ENCODE results near the gene COL1A1.

The COL1A1 gene

DNA sequence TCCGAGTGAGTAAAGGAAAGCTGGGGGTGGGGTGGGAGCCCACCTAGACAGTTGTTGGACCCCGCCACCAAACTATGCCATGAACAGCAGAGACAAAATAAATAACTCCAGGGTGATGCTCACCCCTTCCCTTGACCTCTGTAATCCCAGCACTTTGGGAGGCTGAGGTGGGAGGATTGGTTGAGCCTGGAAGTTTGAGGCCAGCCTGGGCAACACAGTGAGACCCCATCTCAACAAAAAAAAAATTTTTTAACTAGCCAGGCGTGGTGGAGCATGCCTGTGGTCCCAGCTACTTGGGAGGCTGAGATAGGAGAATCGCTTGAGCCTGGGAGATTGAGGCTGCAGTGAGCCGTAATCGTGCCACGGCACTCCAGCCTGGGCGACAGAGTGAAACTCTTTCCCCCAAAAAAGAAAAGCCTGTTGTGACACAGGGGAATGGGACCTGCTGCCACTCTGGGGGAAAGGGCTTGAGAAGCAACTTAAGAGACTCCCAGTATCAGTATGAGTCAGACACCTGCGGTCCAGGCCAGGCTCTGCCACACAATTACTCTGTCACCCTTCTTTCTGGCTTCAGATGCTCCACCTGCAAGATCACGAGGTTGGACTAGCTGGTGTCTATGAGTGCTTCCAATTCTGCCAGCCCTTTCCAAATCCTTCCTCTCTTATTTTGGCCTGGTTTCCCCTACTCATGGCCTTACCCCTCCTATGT, 30.6 kb downstream of the COL1A1 start:
- FAIRE-seq: no peak

DNA sequence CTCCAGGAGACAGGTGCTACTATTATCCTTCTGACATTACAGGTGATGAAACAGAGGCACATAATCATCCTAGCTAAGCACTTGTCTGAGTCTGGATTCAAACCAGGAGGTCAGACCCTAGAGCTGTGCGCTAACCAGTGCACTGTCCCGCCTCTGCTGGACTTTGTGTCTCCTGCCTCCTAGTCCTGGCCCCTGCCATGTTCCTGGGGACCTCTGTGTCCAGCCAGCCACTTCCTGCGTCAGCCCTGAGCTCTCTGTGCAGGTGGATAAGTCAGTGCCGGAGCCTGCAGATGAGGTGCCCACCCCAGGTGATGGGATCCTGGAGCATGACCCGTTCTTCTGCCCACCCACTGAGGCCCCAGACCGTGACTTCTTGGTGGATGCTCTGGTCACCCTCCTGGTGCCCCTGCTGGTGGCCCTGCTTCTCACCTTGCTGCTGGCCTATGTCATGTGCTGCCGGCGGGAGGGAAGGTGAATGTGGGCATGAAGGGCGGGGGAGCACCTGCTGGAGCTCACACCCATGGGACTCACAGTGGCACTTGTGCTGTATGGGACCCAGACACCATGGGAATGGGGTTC, 31.5 kb downstream of the COL1A1 start:
- no peak for FAIRE-seq

DNA sequence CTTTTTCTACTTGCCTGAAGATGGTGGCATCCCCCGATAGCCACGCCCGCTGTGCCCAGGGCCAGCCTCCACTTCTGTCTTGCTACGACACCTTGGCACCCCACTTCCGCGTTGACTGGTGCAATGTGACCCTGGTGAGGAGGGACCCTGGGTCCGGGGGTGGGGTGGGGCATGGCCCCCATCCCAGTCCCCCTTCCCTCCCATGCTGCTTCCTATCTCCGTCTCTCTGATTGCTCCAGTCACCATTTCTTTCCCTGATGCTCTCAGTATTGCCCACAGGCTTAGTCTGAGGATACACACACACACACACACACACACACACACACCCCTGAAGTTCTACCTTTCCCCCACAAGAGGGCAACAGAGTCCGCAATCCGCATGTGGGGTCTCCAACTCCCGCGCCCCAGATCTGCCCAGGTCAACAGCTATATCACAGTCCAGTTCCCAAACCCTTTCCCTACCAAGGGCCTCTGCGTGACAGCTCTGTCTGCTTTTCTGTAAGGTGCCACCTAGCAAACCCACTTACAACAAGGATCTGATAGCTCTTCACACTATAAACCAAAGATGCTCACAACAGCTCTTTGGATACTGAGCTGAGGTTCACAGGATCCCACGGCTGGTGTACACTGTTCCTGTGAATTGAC, 32.2 kb downstream of the COL1A1 start:
- no peak for FAIRE-seq

DNA sequence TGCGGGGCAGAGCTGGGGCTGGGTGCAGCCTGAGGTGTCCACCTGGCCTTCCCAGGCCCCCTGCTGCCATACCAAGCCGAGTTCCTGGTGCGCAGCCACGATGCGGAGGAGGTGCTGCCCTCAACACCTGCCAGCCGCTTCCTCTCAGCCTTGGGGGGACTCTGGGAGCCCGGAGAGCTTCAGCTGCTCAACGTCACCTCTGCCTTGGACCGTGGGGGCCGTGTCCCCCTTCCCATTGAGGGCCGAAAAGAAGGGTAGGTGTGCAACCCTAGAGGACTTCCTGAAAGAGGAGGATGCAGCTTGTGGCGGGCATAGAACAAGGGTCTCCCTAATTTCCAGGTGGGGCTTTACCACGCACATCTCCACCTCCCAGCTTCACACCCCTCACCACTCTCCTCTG, 33.1 kb downstream of the COL1A1 start:
- FAIRE-seq: no peak

DNA sequence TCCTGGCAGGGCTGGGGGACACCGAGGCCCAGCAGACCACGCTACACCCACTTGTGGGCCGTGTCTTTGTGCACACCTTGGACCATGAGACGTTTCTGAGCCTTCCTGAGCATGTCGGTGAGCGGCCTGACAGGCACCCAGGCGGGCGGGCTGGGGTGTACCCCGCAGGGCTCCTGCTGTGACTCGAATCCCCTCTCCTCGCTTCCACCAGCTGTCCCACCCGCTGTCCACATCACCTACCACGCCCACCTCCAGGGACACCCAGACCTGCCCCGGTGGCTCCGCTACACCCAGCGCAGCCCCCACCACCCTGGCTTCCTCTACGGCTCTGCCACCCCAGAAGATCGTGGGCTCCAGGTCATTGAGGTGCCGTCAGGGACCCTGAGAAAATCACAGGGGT, 34.1 kb downstream of the COL1A1 start:
- FAIRE-seq: no peak

DNA sequence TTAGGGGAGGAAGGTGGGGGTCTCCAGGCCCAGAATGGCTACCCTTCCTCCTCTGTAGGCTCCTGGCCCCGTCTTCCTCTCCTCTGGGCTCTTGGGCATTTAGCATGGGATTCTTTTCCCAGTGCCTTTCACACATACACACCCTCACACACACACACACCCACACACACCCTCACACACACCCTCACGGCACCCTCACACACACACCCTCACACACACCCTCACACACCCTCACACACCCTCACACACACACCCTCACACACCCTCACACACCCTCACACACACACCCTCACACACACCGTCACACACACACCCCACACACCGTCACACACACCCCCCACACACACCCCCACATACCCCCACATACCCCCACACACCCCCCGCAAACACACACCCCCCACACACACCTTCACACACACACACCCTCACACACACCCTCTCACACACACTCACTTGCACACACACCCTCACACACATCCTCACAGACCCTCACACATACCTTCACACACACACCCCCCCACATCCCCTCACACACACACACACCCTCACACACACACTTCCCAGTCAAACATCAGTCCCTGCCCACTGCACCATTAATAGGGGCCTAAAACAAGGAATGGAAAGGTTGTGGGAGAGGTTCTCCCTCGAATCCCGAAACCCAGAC, 34.8 kb downstream of the COL1A1 start:
- FAIRE-seq: no peak

DNA sequence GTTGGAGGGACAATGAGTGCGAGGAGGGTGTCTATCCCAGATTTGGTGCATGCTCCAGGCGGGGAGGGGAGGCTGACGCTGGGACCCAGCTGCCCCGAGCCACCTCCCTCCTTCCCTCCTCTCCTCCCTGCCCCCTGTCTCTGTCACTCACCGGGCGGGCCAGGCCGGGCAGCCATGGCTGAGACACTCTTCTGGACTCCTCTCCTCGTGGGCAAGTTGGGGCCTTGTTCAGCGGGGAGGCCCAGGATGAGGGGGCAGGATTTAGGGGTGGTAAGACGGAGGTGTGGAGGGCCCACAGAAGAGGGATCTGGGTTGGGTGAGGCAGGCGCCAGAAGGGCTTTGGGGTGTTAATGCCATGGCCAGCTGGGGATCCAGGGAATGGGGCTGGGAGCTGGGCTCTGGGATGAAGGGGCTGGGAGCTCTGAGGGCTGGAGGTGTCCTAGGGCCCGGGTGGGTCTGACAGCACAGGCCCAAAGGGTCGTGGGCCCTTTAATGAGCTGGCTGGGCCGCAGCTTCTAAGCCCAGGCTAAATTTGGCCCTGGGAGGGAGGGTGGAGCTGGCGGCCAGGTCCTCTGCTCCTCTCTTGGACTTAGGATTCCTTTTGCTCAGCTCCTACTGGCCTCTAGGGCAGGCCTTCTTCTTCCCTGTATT, 35.4 kb downstream of the COL1A1 start, which contains the start of gene SGCA:
TSS of gene SGCA (plus strand) at position 139 of the 651 bp plus-strand sequence. CDS start at position 175, 36 bp downstream.
- FAIRE-seq: no peak

DNA sequence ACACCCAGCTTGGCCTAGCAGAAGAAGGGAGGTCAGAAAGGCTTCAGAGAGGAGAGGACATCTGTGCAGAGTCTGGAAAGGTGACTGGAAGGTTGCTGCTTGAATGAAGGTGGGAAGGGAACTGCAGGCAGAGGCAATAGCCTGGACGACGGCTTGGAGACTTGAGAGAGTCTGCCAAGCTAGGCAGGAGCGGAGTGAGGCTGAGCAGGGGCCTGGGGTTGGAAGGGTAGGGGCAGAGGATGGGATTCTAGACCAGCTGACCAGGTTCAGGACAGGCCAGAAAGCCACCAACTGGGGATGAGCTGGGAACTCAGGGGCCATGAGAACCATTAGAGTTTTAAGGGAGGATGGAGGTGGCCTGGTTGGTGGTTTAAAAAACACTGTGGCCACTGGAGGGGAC, 36.0 kb downstream of the COL1A1 start:
- no peak for FAIRE-seq

DNA sequence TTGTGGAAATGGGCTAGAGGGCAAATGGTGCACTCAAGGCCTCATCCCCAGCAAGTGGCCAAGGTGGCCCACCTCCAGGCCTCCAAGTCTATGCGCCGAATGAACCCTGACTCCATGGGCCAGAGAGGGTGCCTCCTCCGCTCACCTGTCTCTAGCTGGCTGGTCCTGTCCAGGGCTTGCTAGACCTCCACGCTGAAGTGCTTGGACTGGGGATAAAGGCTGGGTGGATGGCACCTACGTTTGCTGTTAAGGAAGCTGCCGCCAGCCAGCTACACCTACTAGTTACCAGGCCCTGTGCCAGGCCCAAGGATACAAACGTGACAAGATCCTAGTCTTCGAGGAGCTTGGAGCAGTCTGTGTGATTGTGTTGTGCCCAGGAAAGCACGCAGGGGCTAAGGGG, 36.4 kb downstream of the COL1A1 start:
- no peak for FAIRE-seq

DNA sequence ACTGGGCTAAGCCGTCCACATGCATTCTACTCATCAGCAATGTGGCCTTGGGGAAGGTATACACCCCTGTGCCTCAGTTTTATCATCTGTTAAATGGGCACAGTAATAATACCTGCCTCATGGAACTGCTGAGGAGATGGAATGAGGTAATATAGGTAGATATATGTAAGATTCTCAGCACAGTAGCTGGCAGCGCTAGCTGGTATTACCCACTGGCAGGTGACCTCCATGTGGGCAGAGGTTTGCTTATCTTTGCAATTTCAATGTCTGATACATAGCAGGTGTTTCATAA, 36.8 kb downstream of the COL1A1 start:
- no peak for FAIRE-seq

DNA sequence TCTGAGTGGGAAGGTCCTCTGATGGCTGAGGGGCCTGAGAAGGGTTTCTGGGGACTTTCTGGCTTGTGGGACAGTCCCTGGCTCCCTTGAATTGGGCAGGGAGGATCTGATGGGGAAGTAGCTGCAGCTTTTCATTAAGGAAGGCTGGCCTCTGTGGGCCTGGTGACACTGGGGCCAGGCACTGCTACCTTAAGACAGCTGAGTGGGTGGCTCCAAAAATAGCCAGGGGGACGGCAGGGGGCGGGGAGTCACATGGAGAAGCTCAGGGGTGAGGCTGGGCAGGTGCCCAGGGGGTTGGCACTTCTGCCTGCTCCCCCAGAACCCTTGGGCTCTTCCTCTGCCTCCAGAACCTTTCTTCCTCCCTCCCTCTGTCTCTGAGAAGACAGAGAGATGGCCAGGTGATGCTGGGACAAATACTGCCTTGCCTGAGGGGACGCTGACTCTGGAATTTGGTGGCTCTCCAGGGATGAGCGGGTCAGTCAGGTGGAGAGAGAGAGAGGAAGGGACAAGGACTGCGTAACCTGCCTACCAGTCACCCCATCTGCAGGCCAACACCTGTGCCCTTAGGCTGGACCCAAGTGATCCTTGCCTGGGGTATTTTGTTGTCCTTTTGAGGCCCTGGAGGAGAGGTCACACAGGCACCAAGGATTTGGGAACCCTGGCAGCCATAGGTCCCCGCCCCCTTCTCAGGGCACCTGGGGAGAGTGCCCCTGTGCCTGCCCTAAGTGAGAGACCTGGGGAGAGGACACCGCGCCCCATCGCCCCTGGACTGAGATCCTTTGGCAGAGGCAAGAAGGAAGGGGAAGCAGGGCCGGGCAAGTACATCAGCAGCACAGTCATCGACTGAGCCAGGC, 37.4 kb downstream of the COL1A1 start:
- FAIRE-seq: no peak

DNA sequence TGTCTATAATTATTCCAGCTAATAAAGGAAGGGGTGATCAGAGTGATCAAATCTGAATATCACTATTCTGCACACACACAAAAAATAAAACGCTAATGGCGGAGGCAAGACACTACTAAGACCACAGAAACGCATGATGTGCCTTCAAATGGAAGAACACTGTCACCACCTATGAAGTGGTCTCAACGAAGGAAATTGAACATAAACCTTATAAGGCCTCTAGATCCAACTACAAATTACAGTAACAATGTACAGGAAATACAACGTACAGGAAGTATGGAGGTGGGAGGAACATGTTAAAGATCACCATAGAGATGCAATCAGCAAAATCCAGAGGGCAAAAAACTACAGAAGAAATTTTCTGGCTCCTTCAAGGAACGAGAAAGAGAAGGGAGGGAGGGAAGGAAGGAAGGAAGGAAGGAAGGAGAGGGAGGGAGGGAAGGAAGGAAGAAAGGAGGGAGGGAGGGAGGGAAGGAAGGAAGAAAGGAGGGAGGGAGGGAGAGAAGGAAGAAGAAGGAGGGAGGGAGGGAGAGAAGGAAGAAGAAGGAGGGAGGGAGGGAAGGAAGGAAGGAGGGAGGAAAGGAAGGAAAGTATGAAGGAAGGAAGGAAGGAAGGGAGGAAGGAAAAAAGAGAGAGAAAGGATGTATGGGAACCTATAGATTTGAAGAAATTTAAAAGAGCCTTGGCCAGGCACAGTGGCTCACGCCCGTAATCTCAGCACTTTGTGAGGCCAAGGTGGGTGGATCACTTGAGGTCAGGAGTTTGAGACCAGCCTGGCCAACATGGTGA, 38.8 kb downstream of the COL1A1 start:
- no peak for FAIRE-seq

DNA sequence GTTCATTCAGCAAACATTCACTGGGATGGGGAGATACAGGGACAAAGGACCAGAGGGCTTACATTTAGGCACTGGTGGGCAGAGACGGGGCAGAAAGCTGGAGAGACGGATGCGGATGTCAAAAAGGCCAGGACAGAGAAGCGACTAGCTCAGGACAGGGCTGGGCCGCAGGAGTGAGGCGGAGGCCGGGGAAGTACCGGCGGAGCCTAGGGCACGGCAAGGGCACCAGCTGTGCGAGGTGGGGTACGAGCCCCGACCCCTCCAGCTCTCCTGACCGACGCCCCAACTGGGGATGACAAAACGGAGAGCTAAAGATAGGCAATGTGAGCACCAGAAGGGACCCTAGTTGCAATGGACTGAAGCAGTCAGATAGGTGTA, 39.5 kb downstream of the COL1A1 start:
- no peak for FAIRE-seq

DNA sequence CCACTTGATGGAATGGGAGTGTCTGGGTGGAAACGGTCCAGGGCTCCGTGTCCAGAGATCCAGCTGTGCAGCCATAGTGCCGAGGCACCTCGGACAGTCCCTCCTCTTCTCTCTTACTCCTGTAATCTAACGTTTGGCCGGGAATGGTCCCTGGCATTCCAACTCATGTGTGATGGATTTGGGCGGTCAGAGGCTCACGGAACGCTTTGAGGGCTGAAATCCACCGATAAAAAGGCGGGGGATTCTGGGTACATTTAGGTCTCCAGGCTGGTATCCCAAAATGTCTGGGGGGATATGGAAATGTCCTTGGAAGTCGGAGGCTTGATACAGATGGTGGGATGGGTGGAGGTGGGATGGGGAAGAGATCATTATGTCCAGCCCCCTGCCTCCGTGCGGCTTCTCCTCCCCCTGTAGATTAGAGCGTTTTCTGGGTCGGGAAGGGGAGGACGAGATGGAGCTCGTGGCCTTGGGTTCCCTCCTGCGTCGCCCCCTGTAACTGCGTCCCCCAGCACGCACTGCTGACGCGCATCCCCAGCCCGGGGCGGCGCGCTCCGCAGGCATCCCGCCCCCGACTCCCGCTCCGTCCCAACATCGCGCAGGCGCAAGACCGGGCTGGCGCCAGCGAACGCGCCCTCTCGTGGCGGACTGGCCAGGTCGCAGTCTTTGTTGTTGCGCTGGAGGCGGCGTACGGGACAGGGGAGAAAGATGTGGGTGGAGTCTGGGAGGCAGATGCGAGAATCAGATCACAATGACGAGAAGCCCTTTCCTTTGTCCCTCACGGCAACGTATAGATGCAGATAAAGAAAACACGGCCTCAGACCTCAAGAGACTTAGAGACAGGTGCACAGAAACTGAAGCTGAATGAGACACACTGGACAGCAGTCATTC, 40.2 kb downstream of the COL1A1 start:
- no peak for FAIRE-seq

DNA sequence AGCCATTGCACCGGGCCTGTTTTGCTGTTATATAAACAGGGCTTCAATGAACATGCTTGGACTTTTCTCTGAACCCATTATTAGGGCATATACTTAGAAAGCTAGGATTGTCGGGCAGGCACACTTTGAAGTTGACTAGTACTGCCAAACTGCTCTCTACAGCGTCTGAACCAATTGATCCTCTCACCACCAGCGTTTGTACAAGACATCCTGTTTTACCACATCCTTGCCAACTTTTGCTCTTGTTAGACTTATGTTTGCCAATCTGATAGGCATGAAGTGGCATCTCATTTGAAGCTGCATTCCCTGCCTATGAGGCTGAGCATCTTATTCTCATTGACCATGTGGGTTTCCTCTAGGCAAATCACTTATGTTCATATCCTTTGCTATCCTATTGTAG, 43.5 kb downstream of the COL1A1 start:
- FAIRE-seq: no peak

DNA sequence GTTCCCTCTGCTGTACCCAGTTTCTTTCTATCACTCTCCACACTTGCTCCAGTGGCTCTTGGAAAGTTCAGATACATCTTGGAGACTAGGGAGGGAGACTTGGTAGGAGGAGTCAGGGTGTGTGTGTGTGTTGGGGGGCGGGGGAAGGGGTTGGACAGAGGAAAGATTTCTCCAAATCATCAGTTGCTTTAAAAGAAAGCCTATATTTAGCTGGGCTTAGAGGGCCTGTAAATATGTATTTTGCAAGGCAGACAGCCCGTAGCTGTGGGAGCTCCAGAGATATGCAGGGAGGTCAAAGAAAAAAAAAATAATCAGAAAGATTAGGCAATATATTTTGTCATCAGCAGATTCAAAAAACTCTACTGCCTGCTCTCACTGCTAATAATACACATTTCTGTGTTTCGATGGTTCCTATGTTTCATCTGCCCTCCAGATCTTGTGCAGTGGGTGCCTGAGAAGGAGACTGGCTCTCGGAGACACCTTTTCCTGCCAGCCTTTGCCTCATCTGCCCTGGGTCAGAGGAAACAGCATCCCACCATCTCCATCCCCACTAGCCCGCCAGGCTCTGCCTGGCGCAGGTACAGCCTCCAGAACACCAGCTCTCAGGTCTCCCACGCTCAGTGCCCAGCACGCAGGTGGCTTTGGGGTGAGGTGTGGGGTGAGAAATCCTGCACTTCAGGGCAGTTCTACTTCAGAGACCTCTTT, 46.2 kb downstream of the COL1A1 start:
- no peak for FAIRE-seq

DNA sequence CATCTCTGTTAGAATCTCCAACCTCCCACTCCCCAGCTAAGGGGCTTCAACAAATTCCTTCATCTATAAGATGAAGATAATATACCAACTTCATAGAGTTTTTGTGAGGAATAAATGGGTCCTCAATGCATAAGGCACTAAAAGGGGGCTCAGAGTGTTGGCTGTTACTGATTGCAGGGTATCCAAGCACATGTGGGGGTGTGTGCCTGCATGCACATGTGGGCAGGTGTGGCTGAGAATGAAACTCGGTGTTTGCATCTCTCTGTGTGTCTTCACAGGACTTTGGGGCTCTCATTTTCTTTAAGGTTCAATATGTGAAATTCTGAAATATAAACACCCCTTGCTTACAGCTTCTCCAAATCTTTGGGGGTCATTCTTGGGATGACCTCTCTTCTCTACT, 46.8 kb downstream of the COL1A1 start:
- no peak for FAIRE-seq

DNA sequence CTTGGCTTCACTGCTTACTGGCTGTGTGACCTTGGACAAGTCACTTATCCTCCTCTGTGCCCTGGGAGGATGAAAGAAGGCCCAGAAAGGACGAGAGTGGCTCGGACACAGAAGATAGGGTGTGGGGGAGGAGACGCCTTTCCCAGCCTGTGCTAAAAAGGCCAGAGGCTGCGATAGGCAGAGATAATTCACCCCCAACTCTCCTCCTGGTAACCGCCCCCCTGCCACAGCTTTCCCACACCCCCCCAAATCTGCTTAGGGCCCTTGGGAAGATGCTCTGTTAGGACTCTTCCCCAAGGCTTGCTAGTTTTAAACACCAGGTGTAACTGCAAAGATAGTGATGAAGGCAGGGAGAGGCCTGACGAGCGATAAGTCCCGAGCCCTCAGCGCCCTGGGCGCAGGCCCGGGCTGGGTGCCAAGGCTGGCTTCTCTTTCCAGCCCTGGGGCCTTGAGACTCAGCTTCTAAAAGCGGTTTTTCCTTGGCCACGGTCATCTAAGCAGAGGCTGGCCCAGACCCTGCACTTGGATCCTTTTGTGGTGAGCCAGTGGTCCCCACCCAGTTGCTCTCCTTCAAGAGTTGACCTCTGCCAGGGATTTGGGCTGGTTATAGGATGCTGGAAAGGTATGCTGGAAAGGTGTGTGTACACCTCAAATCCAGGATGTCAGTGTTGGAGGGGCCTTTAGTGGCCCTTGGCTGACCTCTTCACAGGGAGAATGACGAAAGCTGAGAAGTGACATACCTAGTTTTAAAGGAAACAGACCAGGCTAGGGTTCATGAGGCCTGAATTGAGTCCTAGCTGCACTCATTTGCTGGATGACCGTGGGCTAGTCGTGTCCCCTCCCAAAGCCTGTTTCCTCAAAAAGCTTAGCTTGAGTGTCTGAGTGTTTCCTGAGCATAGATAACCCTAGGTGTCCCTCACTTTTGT, 47.5 kb downstream of the COL1A1 start:
- FAIRE-seq: no peak

DNA sequence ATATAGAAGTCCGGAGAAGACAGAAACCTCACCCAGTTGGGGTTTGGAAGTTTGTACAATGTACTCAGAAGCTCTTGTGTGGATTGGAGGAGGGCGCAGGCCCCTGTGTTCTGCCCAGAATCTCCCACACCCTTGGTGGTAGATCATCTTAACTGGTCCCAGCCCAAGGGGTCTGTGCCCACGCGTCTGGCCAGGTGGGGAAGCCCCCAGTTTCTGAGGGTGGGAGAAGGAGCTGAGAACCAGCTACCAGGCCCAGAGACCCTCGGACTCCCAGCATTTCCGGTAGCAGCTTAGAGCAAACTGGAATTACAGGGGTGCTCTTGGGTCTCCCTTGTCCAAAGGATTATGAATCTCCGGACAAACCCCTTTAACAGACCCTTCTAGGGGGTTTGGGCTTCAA, 48.7 kb downstream of the COL1A1 start:
- no peak for FAIRE-seq

Data from A204.1 (cell line).